Ishikawa (cell line): ENCODE measurements around the gene ADGRG1.

Experiments
- CEBPB ChIP-seq: IDR thresholded peaks from 2 replicates; pipeline ENCODE4 v1.6.1; 2012
- CREB1 ChIP-seq: IDR thresholded peaks from 2 replicates; pipeline ENCODE4 v1.6.1; 2012; ENCODE audit warnings: low read depth
- EGR1 ChIP-seq: IDR thresholded peaks from 2 replicates; pipeline ENCODE4 v1.6.1; 2012
- EP300 ChIP-seq: IDR thresholded peaks from 2 replicates; pipeline ENCODE4 v1.6.1; 2012; ENCODE audit warnings: borderline replicate concordance
- FOXM1 ChIP-seq: IDR thresholded peaks from 2 replicates; pipeline ENCODE4 v1.6.1; 2012; ENCODE audit warnings: low read depth, borderline replicate concordance
- NFIC ChIP-seq: IDR thresholded peaks from 2 replicates; pipeline ENCODE4 v1.6.1; 2012
- RAD21 ChIP-seq: IDR thresholded peaks from 2 replicates; pipeline ENCODE4 v1.6.1; 2012; ENCODE audit warnings: low read depth
- TAF1 ChIP-seq: IDR thresholded peaks from 2 replicates; pipeline ENCODE4 v1.6.1; 2012; ENCODE audit warnings: low read depth, mild to moderate bottlenecking
- TCF12 ChIP-seq: IDR thresholded peaks from 2 replicates; pipeline ENCODE4 v1.6.1; 2012; ENCODE audit warnings: low read depth
- TEAD4 ChIP-seq: IDR thresholded peaks from 2 replicates; pipeline ENCODE4 v1.6.1; 2012
- USF1 ChIP-seq: IDR thresholded peaks from 2 replicates; pipeline ENCODE4 v1.6.1; 2012
- YY1 ChIP-seq: IDR thresholded peaks from 2 replicates; pipeline ENCODE4 v1.6.1; 2012; ENCODE audit warnings: low read depth
- ZBTB7A ChIP-seq: IDR thresholded peaks from 2 replicates; pipeline ENCODE4 v1.6.1; 2012; ENCODE audit warnings: low read depth
- TF ChIP-seq, protein P1 (sequence below): IDR thresholded peaks from 2 replicates; pipeline ENCODE4 v1.6.1; 2012; ENCODE audit warnings: low read depth, mild to moderate bottlenecking
- TF ChIP-seq, protein P2 (sequence below): IDR thresholded peaks from 2 replicates; pipeline ENCODE4 v1.6.1; 2012

Gene ADGRG1

GRCh38 chr16:57616241-57616640 lies 12.2 kb upstream of the ADGRG1 start:
- no peak for TF ChIP-seq NFIC
- TF ChIP-seq, protein P1, sequence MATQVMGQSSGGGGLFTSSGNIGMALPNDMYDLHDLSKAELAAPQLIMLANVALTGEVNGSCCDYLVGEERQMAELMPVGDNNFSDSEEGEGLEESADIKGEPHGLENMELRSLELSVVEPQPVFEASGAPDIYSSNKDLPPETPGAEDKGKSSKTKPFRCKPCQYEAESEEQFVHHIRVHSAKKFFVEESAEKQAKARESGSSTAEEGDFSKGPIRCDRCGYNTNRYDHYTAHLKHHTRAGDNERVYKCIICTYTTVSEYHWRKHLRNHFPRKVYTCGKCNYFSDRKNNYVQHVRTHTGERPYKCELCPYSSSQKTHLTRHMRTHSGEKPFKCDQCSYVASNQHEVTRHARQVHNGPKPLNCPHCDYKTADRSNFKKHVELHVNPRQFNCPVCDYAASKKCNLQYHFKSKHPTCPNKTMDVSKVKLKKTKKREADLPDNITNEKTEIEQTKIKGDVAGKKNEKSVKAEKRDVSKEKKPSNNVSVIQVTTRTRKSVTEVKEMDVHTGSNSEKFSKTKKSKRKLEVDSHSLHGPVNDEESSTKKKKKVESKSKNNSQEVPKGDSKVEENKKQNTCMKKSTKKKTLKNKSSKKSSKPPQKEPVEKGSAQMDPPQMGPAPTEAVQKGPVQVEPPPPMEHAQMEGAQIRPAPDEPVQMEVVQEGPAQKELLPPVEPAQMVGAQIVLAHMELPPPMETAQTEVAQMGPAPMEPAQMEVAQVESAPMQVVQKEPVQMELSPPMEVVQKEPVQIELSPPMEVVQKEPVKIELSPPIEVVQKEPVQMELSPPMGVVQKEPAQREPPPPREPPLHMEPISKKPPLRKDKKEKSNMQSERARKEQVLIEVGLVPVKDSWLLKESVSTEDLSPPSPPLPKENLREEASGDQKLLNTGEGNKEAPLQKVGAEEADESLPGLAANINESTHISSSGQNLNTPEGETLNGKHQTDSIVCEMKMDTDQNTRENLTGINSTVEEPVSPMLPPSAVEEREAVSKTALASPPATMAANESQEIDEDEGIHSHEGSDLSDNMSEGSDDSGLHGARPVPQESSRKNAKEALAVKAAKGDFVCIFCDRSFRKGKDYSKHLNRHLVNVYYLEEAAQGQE: no peak
- TF ChIP-seq TAF1: no peak
- TF ChIP-seq RAD21: no peak
- TF ChIP-seq TEAD4: no peak
- no peak for TF ChIP-seq USF1
- no peak for TF ChIP-seq CEBPB
- TF ChIP-seq, protein P2, sequence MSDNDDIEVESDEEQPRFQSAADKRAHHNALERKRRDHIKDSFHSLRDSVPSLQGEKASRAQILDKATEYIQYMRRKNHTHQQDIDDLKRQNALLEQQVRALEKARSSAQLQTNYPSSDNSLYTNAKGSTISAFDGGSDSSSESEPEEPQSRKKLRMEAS: no peak
- no peak for TF ChIP-seq TCF12
- TF ChIP-seq YY1: no peak
- TF ChIP-seq FOXM1: no peak
- no peak for TF ChIP-seq EGR1
- TF ChIP-seq ZBTB7A: no peak
- no peak for TF ChIP-seq EP300
- no peak for TF ChIP-seq CREB1

GRCh38 chr16:57616876-57617275 lies 11.6 kb upstream of the ADGRG1 start:
- TF ChIP-seq EGR1: no peak
- no peak for TF ChIP-seq EP300
- peak; percentile 16; the same call in 1 of the 2 replicates for TF ChIP-seq CEBPB
- TF ChIP-seq TAF1: no peak

DNA sequence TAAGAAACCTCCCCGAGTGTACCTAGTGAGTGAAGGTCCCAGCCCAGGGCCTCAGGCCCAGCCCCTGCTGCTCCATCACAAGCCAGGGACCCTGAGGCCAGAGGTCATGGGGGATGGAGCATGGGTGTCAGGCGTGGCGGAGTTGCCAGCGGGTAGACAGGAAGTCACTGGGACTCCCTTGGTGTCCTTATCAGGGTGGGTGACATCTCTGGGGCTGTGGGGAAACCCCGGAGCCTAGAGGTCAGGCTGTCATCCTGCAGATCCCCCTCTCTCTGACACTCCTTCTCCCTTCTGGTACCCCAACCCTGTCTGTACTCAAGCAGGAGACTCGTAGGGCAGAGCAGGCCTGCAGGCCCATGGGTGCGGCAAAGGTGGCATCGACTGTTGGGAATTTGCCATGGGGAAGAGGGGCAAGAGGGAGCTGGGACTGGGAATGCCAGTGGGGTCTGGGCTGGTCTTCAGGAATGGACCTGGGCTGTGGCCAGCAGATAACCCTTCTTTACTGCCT lies 10.8 kb upstream of the ADGRG1 start:
- no peak for TF ChIP-seq NFIC
- TF ChIP-seq EGR1: no peak
- TF ChIP-seq TEAD4: no peak
- no peak for TF ChIP-seq RAD21
- no peak for TF ChIP-seq YY1
- no peak for TF ChIP-seq CREB1
- TF ChIP-seq, protein P1: no peak
- TF ChIP-seq USF1: no peak
- TF ChIP-seq, protein P2: no peak
- TF ChIP-seq ZBTB7A: no peak
- no peak for TF ChIP-seq TCF12
- TF ChIP-seq TAF1: no peak
- no peak for TF ChIP-seq FOXM1
- no peak for TF ChIP-seq CEBPB
- no peak for TF ChIP-seq EP300

- TF ChIP-seq ZBTB7A: no peak
- TF ChIP-seq, protein P2: no peak
- no peak for TF ChIP-seq USF1
- no peak for TF ChIP-seq FOXM1
- TF ChIP-seq CEBPB: no peak
- no peak for TF ChIP-seq EP300
- TF ChIP-seq NFIC: no peak
- TF ChIP-seq EGR1: no peak
- no peak for TF ChIP-seq TEAD4
- TF ChIP-seq YY1: no peak
- TF ChIP-seq, protein P1: no peak
- no peak for TF ChIP-seq TAF1
- TF ChIP-seq CREB1: no peak
- no peak for TF ChIP-seq RAD21
- no peak for TF ChIP-seq TCF12
Measured at GRCh38 chr16:57618296-57619132, 9.9 kb upstream of the ADGRG1 start.
